GM12878 (cell line): ENCODE data around the gene TRIAP1. TPM values are rescaled to one million over a fixed set of nuclear protein-coding genes. Genes with fewer than 3 reads are reported as not detected.

Source experiments
- ASH2L ChIP-seq: fragments of 300-600, 200-600 bp; sonication (generic); IDR thresholded peaks from 2 replicates; pipeline ENCODE4 v1.6.1; 2017; ENCODE audit warnings: low read depth, mild to moderate bottlenecking, borderline replicate concordance
- BACH1 ChIP-seq: fragments of 450-650 bp; IDR thresholded peaks from 2 replicates; pipeline ENCODE4 v1.6.1; 2017; ENCODE audit warnings: mild to moderate bottlenecking, borderline replicate concordance
- CBFB ChIP-seq: IDR thresholded peaks from 2 replicates; pipeline ENCODE4 v1.6.1; 2016; ENCODE audit warnings: antibody characterized with exemption, low read depth
- CBX5 ChIP-seq: sonication (generic); IDR thresholded peaks from 2 replicates; pipeline ENCODE4 v1.6.1; 2016; ENCODE audit warnings: low read depth, moderate library complexity, mild to moderate bottlenecking, inconsistent platforms
- EP300 ChIP-seq, 2 experiments: fragments of 150-350 bp in 1 of 2; IDR thresholded peaks; 2 replicates each; pipeline ENCODE4 v1.6.1; 2011 to 2012; ENCODE audit warnings: low read depth in 2 of 2, low read length in 2 of 2, borderline replicate concordance in 1 of 2, improper control_type of control experiment in 1 of 2, inconsistent platforms in 1 of 2; ENCODE audit not compliant: control insufficient read depth in 1 of 2
- ESRRA ChIP-seq: IDR thresholded peaks from 2 replicates; pipeline ENCODE4 v1.6.1; 2012; ENCODE audit warnings: mild to moderate bottlenecking, low read length, improper control_type of control experiment
- ETV6 ChIP-seq, 2 experiments: fragments of 450-650 bp in 1 of 2; IDR thresholded peaks in 1 of 2; conservative IDR thresholded peaks in 1 of 2; 2 replicates each; pipeline ENCODE4 v1.6.1; 2014; ENCODE audit warnings: antibody characterized with exemption in 1 of 2, borderline replicate concordance in 1 of 2, low read depth in 1 of 2, mild to moderate bottlenecking in 1 of 2, moderate library complexity in 1 of 2
- FOS ChIP-seq: IDR thresholded peaks from 3 replicates; pipeline ENCODE4 v1.6.1; 2011; ENCODE audit warnings: borderline replicate concordance; ENCODE audit not compliant: insufficient read length; ENCODE audit errors: extremely low read depth
- FOXM1 ChIP-seq: IDR thresholded peaks from 2 replicates; pipeline ENCODE4 v1.6.1; 2012; ENCODE audit warnings: low read depth, mild to moderate bottlenecking, inconsistent platforms, low read length, moderate library complexity
- HCFC1 ChIP-seq: fragments of 150-350 bp; IDR thresholded peaks from 2 replicates; pipeline ENCODE4 v1.6.1; 2014; ENCODE audit warnings: low read length
- KAT2A ChIP-seq: conservative IDR thresholded peaks from 2 replicates; pipeline ENCODE4 v1.6.1; 2011; ENCODE audit warnings: low read depth, low read length; ENCODE audit not compliant: control insufficient read depth
- MTA2 ChIP-seq: fragments of 450-650 bp; IDR thresholded peaks from 2 replicates; pipeline ENCODE4 v1.6.1; 2016; ENCODE audit warnings: low read depth, mild to moderate bottlenecking, moderate library complexity
- MYC ChIP-seq: IDR thresholded peaks from 2 replicates; pipeline ENCODE4 v1.6.1; 2011; ENCODE audit warnings: mild to moderate bottlenecking, low read length, moderate library complexity, inconsistent platforms; ENCODE audit not compliant: insufficient read depth, insufficient replicate concordance, insufficient read length, severe bottlenecking
- POLR2A ChIP-seq: IDR thresholded peaks from 2 replicates; pipeline ENCODE4 v1.6.1; 2011; ENCODE audit warnings: low read depth, mild to moderate bottlenecking, low read length
- RB1 ChIP-seq: fragments of 450-650 bp; formaldehyde crosslinking; IDR thresholded peaks from 2 replicates; pipeline ENCODE4 v1.6.1; 2017; ENCODE audit warnings: mild to moderate bottlenecking, borderline replicate concordance
- RBBP5 ChIP-seq: fragments of 200-600 bp; sonication (generic); conservative IDR thresholded peaks from 2 replicates; pipeline ENCODE4 v1.6.1; 2016
- RELA ChIP-seq: fragments of 450-650 bp; IDR thresholded peaks from 2 replicates; pipeline ENCODE4 v1.8.0; 2014; ENCODE audit warnings: borderline replicate concordance; ENCODE audit not compliant: partially characterized antibody
- SIX5 ChIP-seq: IDR thresholded peaks from 2 replicates; pipeline ENCODE4 v1.6.1; 2011; ENCODE audit warnings: mild to moderate bottlenecking, low read depth, low read length, moderate library complexity; ENCODE audit not compliant: severe bottlenecking
- SREBF1 ChIP-seq: IDR thresholded peaks from 2 replicates; pipeline ENCODE4 v1.6.1; 2012; ENCODE audit warnings: mild to moderate bottlenecking, low read length
- SRF ChIP-seq, 2 experiments: IDR thresholded peaks; 2 replicates each; pipeline ENCODE4 v1.6.1; 2011; ENCODE audit warnings: low read depth in 2 of 2, low read length in 2 of 2, mild to moderate bottlenecking in 1 of 2, moderate library complexity in 1 of 2
- STAT1 ChIP-seq: fragments of 450-650 bp; conservative IDR thresholded peaks from 2 replicates; pipeline ENCODE4 v1.6.1; 2014; ENCODE audit warnings: antibody characterized with exemption, mild to moderate bottlenecking
- WRNIP1 ChIP-seq: IDR thresholded peaks from 2 replicates; pipeline ENCODE4 v1.6.1; 2011; ENCODE audit warnings: low read depth, low read length, improper control_type of control experiment, borderline replicate concordance
- ZZZ3 ChIP-seq: IDR thresholded peaks from 2 replicates; pipeline ENCODE4 v1.6.1; 2011; ENCODE audit warnings: low read depth; ENCODE audit not compliant: control insufficient read depth, insufficient read length
- polyA plus RNA-seq, 11 experiments: library from polyadenylated mRNA; depleted of rRNA in 4 of 11; unstranded in 6 of 11; stranded (reverse) in 5 of 11; fragments of >200 nt; fragmentation: Nextera tagmentation in 4 of 11; fragmentation: Illumina TruSeq in 1 of 11; extraction: Ambion mirVana in 4 of 11; extraction: Trizol in 1 of 11; gene quantifications; 1 replicate in 1 of 11; 2 replicates in 10 of 11; pipeline versions ENCODE4 v1.2.1 to v1.2.3, GENCODE V29; 2011 to 2016; ENCODE audit warnings: inconsistent platforms in 2 of 11, missing spikeins in 2 of 11, low read depth in 1 of 11
- total RNA-seq, 4 experiments: library from RNA; depleted of rRNA in 3 of 4; stranded (reverse); fragments of >200 nt in 3 of 4; fragmentation: Illumina TruSeq in 1 of 4; extraction: Trizol in 1 of 4; gene quantifications; 2 replicates each; pipeline versions ENCODE4 v1.2.1 to v1.2.3, GENCODE V29; 2013 to 2021
- TF ChIP-seq, protein P1 (sequence below): fragments of 450-650 bp; IDR thresholded peaks from 2 replicates; pipeline ENCODE4 v1.6.1; 2014; ENCODE audit warnings: mild to moderate bottlenecking
- TF ChIP-seq, protein P2 (sequence below): IDR thresholded peaks from 2 replicates; pipeline ENCODE4 v1.6.1; 2012; ENCODE audit warnings: low read depth, low read length, improper control_type of control experiment
- TF ChIP-seq, protein P3 (sequence below): fragments of 450-650 bp; formaldehyde crosslinking; IDR thresholded peaks from 2 replicates; pipeline ENCODE4 v1.4.0; 2020; ENCODE audit warnings: mild to moderate bottlenecking, moderate library complexity

TRIAP1 gene
- total and polyA plus RNA-seq, 10 of the 15 experiments (the other 5 are each of a cell fraction or from before 2014, with no cell fraction given), result 44.8 to 346 (median 80.8) TPM

DNA sequence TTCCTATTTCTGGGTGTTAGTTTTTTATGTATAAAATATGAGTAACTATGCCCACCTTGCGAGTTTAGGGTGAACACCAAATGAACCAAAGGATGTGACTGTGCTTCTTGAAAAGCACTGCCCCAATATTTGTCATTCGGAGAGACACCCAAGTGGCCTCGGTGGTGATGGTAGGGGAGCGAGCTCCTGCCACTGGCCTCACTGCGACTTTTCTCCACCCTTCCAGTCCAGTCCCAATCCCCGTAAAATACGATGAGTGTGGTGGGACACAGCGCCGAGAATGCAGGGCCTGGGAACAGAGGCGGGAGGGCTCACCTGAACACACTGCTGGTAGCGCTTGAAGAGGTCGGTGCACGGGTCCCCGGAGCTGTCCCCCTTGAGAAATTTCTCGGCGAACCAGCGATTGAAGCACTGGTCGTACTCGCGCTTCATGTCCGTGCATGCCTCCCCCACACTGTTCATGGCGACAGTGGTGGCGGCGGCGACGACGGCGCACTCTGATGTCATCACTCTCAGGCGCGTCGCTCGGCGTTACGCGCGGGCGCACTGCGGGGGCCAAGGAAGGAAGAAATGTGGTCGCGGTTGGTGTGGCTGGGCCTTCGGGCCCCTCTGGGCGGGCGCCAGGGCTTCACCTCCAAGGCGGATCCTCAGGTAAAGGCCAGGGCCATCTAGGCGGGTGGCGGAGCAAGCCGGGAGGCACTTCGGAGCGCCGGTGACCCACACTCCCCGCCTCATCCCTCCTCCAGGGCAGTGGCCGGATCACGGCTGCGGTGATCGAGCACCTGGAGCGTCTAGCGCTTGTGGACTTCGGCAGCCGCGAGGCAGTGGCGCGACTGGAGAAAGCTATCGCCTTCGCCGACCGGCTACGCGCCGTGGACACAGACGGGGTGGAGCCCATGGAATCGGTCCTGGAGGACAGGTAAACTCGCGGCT lies at the start of gene TRIAP1, which contains the start of gene GATC (continued):
- TF ChIP-seq ETV6 (conservative IDR thresholded peaks at IDR 0.05 in 1 of 2, IDR thresholded peaks at IDR 0.05 in 1 of 2; ENCODE audit: borderline replicate concordance in 1 of 2, low read depth in 1 of 2), result peak in 1 of 2 experiments; percentile 53; a peak in 1 of 4 replicates
- TF ChIP-seq CBFB, result peak; percentile 97
- 0 out of 4 replicates have a peak, but pooled peaks of 1 of the 2 experiments have one; percentile 39 for TF ChIP-seq EP300 (IDR thresholded peaks at IDR 0.05; ENCODE audit: borderline replicate concordance in 1 of 2, control insufficient read depth in 1 of 2, low read depth in 2 of 2, low read length in 2 of 2)
- no peak for TF ChIP-seq KAT2A
- TF ChIP-seq SIX5, result peak; percentile 67
- TF ChIP-seq SRF (IDR thresholded peaks at IDR 0.05; ENCODE audit: low read depth in 2 of 2, low read length in 2 of 2), result peak; percentile 87 to 98
- TF ChIP-seq MYC, result peak; percentile 80
- no peak for TF ChIP-seq MTA2
- TF ChIP-seq FOS, result no peak
- TF ChIP-seq, protein P1, sequence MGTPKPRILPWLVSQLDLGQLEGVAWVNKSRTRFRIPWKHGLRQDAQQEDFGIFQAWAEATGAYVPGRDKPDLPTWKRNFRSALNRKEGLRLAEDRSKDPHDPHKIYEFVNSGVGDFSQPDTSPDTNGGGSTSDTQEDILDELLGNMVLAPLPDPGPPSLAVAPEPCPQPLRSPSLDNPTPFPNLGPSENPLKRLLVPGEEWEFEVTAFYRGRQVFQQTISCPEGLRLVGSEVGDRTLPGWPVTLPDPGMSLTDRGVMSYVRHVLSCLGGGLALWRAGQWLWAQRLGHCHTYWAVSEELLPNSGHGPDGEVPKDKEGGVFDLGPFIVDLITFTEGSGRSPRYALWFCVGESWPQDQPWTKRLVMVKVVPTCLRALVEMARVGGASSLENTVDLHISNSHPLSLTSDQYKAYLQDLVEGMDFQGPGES, result no peak
- peak; percentile 38; the same call in 1 of the 2 replicates for TF ChIP-seq ASH2L
- no peak for TF ChIP-seq ESRRA
- TF ChIP-seq WRNIP1, result no peak; the same call in 1 of the 2 replicates
- no peak for TF ChIP-seq FOXM1
- TF ChIP-seq ZZZ3, result no peak
- TF ChIP-seq, protein P2, sequence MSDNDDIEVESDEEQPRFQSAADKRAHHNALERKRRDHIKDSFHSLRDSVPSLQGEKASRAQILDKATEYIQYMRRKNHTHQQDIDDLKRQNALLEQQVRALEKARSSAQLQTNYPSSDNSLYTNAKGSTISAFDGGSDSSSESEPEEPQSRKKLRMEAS, result peak; percentile 96
- TF ChIP-seq HCFC1, result peak; percentile 89
- peak; percentile 85; the same call in 1 of the 2 replicates for TF ChIP-seq RB1
- TF ChIP-seq BACH1, result no peak
- no peak for TF ChIP-seq CBX5
- no peak; the same call in 1 of the 2 replicates for TF ChIP-seq RBBP5
- TF ChIP-seq RELA, result peak; percentile 86
- no peak for TF ChIP-seq SREBF1
- peak; percentile 97 for TF ChIP-seq POLR2A
- TF ChIP-seq, protein P3, sequence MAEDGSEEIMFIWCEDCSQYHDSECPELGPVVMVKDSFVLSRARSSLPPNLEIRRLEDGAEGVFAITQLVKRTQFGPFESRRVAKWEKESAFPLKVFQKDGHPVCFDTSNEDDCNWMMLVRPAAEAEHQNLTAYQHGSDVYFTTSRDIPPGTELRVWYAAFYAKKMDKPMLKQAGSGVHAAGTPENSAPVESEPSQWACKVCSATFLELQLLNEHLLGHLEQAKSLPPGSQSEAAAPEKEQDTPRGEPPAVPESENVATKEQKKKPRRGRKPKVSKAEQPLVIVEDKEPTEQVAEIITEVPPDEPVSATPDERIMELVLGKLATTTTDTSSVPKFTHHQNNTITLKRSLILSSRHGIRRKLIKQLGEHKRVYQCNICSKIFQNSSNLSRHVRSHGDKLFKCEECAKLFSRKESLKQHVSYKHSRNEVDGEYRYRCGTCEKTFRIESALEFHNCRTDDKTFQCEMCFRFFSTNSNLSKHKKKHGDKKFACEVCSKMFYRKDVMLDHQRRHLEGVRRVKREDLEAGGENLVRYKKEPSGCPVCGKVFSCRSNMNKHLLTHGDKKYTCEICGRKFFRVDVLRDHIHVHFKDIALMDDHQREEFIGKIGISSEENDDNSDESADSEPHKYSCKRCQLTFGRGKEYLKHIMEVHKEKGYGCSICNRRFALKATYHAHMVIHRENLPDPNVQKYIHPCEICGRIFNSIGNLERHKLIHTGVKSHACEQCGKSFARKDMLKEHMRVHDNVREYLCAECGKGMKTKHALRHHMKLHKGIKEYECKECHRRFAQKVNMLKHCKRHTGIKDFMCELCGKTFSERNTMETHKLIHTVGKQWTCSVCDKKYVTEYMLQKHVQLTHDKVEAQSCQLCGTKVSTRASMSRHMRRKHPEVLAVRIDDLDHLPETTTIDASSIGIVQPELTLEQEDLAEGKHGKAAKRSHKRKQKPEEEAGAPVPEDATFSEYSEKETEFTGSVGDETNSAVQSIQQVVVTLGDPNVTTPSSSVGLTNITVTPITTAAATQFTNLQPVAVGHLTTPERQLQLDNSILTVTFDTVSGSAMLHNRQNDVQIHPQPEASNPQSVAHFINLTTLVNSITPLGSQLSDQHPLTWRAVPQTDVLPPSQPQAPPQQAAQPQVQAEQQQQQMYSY (CRISPR knock-in tag), result no peak
- TF ChIP-seq STAT1, result no peak; the same call in 1 of the 2 replicates
